GDM1 (cell line): Measurements from ENCODE around the gene CBLC.
"Not testable (repeated sequence)": the region's sequence is repeated elsewhere in the genome, so short reads cannot be mapped to it uniquely, and the experiment has no call there.

ENCODE experiments used
- DNase-seq: peaks from one replicate; lab custom pipeline; 2025; lab: John Stamatoyannopoulos, UW

The CBLC gene

DNA sequence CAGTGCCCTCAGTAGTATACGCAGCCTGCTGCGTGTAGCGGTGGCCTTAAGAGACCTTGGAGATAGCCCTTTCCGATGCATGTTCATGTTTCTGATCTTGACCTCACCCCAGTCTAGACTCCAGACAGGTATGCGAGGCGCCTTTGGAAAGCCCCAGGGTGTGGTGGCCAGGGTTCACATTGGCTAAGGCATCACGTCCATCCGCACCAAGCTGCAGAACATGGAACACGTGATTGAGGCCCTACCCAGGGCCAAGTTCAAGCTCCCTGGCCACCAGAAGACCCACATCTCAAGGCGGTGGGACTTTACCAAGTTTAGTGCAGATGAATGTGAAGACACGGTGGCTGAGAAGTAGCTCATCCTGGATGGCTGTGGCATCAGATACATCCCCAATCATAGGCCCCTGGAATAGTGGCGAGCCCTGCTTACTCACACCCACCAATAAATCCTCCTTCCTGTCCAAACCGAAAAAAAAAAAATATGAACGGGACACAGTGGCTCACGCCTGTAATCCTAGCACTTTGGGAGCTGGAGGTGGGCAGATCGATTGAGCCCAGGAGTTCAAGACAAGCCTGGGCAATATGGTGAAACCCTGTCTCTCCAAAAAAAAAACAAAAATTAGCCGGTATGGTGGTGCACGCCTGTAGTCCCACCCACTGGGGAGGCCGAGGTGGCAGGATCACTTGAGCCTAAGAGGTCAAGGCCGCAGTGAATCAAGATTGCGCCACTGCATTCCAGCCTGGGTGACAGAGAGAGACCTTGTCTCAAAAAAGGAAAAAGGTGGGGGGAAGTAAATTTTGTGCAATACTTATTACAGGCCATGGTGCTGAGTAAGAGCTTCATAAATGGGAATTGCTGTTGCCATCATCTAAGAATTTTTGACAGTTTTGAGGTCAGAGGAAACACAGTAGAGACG is 12.4 kb upstream of the CBLC start:
- DNase-seq, result no peak

DNA sequence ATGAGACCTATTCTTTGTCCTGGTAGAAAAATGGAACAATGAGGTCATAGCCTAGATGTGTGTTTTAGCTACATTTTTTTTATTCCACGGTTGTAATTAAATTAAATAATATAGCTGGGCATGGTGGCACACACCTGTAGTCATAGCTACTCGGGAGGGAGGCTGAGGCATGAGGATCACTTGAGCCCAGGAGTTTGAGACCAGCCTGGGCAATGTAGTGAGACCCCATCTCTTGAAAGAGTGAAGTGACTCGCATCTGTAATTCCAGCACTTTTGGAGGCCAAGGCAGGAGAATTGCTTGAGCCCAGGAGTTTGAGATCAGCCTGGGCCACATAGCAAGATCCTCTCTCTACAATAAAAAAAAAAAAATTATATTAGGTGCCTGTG is 11.7 kb upstream of the CBLC start:
- no peak for DNase-seq

DNA sequence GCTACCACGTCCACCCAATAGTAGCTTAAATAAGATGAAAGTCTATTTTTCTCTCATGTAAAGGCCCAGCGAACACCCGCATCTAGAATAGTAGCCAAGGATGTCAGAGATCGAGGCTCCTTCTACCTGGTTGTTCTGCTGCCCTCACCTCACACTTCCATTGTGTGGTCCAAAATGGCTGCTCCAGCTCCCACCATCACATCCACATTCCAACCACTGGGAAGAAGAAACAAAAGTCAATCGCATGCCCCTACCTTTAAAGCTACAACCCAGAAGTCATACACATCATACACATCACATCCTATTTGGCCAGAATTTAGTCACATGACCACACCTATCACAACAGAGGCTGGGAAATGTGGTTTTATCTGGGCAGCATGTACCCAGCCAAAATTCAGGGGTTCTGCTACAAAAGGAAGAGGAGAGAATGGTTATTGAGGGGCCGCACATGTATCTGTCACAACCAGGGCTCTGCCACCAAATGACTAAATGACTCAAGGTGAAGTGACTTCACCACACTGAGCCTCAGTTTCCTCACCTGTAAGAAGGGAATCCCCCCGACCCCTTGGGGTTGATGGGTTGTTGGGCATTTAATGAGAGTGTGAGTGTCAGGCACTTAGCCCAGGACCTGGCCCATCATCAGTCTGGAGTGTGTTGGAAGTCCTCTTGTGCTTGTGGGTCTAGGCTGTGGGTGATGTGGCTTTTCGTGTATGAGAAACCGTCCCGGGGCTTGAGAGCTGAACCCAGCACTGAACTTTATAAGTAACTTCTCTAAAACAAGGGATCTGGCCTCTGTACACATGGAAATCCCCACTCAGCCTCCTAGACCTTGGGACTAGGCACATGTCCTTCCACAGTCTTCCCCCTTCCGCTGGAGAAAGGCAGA is 10.2 kb upstream of the CBLC start:
- DNase-seq, result peak; percentile 15

DNA sequence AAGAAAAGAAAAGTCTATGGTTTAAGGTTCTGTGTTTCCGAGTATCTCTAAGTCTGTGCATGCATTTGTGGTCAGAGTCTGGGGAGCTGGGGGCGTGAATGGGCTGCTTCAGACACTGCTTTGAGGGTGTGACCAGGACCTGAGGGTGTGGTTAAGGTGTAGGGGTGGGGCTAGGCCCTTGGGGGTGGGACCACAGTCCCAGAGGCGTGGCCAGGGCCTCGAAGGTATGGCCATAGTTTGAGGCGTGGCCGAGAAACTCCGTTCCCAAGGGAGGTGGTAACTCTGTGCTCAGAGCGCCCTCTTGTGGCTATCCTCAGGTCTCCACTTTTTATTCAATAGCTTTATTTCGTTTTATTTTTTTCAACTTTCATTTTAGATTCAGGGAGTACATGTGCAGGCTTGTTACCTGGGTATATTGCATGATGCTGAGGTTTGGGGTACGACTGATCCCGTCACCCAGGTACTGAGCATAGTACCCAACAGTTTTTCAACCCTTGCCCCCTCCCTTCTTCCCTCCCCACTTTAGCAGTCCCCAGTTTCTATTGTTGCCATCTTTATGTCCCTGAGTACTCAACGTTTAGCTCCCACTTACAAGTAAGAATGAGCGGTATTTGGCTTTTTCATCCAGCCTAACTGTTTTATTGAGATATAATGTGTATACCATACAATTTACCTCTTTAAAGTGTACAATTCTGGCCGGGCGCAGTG is 7.0 kb upstream of the CBLC start:
- DNase-seq, result peak; percentile 97

DNA sequence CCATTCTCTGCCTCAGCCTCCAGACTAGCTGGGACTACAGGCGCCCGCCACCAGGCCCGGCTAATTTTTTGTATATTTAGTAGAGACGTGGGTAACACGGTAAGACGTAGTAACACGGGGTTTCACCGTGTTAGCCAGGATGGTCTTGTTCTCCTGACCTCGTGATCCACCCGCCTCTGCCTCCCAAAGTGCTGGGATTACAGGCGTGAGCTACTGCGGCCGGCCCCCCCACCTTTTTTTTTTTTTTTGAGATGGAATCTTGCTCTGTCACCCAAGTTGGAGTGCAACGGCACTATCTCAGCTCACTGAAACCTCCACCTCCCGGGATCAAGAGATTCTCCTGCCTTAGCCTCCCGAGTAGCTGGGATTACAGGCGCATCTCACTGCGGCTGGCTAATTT is 5.5 kb upstream of the CBLC start:
- DNase-seq, result not testable (repeated sequence)

DNA sequence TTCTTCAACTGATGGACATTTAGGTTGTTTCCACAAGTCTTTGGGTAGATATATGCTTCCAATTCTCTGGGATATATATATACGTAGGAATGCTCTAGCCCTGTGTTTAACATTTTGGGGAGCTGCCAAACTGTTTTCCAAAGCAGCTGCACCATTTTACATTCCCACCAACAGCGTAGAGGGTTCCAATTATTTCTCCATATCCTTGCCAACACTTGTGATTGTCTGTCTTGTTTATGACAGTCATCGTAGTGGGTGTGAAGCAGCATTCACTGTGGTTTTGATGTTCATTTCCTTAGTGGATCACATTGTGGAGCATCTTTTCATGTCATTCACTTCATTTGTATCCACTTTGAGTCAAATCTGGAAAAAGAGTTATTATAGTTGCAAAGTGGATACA is 4.7 kb upstream of the CBLC start:
- DNase-seq, result no peak

DNA sequence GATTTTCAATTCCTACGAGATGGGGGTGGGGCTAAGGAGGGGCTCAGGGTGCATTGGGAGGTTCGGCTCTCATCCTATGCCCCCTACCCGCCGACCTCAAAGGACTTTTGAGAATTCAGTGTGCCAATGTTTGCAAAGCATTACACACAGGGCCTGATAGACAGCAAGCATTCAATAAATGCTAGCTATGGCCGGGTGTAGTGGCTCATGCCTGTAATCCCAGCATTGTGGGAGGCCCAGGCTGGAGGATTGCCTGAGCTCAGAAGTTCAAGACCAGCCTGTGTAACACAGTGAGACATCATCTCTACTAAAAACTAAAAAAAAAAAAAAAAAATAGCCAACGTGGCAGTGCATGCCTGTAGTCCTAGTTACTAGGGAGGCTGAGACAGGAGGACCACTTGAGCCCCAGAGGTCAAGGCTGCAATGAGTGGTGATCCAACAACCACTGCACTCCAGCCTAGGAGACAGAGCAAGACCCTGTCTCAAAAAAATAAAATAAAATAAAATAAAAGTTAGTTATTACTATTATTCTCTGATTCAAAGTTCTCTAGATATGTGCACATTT is 1.9 kb upstream of the CBLC start:
- DNase-seq, result no peak

DNA sequence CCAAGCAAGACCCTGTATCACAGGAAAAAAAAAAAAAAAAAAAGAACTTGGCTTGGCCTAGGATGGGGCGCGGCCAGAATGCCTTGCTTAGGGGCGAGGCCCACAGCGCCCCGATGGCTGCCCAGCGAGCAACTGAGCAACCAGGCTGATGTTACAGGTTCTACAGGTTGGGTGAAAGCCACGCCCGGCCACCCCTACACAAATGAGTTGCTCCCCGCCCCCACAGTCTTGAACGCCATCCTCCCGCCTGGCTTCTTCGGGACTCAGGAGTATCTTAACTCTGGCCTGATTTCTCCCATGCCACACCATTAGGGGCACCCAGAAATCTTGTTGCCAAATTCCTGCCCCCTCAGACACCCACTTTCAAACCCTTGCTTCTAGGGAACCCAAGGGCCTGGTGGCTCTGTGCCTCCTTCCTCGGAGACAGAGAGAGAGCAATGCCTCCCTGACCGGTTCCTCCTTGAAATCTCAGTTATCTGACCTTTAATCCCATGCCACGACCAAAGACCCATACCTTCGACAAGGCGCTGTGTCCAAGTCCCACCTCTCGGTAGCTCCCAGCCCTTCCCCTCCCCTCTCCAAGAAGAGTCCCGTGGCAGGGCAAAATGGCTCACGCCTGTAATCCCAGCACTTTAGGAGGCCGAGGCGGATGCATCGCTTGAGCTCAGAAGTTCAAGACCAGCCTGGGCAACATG is 1.1 kb upstream of the CBLC start:
- no peak for DNase-seq

DNA sequence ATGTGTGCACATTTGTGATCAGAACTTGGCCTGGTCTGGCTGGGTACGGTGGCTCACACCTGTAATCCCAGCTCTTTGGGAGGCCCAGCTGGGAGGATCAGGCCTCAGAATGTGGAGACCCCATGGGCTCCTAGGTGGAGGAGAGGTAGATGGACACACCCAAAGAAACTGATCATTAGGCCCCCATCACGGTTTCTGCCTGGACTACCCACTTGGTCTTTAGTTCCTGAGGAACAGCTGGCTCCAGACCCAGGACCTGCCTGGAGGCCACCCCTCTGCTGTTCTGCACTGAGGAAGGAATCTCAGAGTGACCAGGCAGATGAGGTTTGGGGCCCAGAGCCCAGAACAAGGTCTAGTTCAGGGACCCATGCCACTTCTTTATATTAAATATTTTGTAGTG is 1.5 kb downstream of the CBLC start:
- DNase-seq, result no peak

DNA sequence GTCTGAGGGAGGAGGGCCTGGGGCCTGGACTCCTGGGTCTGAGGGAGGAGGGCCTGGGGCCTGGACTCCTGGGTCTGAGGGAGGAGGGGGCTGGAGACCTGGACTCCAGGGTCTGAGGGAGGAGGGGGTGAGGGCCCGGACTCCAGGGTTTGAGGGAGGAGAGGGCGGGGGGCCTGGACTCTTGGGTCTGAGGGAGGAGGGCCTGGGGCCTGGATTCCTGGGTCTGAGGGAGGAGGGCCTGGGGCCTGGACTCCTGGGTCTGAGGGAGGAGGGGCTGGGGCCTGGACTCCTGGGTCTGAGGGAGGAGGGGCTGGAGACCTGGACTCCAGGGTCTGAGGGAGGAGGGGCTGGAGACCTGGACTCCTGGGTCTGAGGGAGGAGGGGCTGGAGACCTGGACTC is 4.0 kb downstream of the CBLC start:
- DNase-seq, result not testable (repeated sequence)

DNA sequence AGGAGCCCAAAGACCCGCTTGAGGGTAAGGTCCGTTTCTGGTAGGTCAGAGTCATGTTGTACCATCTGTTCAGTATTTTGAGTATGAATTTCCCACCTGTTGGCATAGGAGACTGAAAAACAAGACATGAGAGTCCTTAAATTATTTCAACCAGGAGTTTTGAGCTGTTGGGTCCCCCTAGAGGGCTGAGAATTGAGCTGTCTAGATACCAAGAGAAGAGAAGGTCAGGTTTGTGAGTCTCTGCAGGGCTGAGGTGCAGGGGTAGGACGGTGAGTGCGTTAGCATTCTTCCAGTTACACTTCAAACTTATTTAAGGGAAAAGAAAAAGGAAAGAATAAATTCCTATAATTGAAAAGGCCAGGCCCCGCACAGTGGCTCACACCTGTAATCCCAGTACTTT is 5.0 kb downstream of the CBLC start:
- DNase-seq, result no peak

DNA sequence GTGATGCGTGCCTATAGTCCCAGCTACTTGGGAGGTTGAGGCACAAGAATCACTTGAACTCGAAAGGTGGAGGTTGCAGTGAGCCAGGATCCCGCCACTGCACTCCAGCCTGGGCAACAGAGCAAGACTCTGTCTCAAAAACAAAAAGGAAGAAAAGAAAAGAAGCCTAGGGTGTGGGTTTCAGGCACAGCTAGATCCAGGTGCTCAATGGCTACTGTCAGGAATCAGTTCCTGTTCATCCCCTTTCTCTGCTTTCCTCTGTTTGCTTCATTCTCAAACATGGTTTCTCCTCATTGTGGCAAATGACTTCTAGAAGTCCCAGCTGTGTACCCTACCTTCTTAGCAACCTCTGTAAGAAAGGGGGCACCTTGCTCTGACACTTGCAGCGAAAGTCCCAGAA is 5.9 kb downstream of the CBLC start:
- DNase-seq, result no peak

DNA sequence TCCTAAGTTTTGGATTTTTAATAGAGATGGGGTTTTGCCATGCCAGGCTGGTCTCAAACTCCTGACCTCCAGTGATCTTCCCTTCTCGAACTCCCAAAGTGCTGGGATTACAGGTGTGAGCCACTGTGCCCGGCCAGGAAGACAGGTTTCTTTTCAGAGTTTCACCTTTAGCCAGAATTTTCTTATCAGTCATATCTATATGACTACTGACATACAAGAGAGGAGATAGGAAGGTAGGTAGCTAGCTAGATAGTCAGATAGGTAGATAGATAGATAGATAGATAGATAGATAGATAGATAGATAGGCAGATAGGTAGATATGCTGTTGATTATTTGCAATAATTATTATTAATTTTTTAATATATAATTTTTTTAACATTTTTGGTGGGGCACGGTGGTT is 7.6 kb downstream of the CBLC start:
- no peak for DNase-seq

DNA sequence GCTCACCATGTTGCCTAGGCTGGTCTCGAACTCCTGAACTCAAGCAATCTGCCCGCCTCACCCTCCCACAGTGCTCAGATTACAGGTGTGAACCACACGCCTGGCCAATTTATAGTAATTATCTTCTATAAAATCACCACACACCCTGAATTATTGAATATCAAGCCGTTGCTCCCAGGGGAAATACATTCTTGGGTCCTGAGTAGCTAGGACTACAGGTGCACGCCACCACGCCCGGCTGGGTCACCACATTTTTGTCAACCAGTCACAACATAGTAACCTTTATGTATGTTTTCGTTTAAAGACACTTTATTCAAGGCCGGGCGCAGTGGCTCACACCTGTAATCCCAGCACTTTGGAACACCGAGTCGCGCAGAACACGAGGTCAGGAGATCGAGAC is 8.3 kb downstream of the CBLC start:
- DNase-seq, result no peak

DNA sequence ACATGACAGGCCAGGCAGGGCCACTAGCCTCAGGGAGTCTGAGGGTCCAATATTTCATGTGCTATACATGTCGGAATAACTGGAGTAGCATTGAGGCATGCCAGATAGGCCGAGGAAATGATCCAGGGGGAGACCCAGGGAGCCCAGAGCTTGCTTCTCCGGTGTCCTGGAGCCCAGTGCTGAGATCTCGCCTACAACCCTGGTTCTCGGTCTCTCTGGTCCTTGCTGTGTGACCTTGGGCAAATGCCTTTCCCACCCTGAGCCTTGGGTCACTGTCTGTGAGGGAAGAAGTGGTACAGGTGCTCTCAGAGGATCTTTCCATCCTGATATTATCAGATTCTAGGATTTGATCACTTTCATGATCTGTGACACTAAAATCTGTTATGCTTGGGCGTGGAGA is 11.3 kb downstream of the CBLC start:
- no peak for DNase-seq

DNA sequence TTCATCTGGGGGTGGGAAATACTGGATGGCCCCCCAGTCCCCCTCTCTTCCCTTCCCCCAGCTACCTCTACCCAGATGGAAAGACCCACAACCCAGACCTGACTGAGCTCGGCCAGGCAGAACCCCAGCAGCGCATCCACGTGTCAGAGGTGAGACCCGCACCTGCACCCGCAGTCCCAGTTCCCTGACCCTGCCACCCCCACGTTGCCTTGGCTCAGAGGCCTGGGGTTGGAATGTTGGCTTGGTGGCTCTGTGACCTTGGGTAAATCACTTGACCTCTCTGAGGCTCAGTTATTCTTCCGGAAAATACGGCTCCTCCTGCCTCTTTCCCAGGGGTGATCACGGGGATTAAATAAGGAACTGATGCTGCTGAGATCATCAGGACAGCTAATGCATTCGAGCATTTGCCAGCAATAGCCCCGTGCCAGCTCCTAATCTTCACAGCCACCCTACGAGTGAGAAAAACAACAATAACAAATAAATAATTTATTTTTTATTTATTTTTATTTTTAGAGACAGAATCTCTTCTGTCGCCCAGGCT is 12.3 kb downstream of the CBLC start:
- no peak for DNase-seq

DNA sequence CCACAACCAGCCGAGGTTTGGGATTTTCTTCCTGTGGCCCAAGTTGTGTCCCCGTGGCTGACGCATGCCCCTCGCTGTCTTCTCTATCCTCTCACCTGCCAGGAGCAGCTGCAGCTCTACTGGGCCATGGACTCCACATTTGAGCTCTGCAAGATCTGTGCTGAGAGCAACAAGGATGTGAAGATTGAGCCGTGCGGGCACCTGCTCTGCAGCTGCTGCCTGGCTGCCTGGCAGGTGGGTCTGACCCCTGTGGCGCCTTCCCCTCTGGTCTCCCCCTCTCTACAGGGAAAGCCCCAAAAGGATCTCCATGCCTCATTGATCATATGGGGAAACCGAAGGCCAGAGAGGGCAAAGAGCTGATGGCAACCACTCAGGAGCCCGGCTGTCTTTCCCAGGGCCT is 14.6 kb downstream of the CBLC start:
- no peak for DNase-seq

DNA sequence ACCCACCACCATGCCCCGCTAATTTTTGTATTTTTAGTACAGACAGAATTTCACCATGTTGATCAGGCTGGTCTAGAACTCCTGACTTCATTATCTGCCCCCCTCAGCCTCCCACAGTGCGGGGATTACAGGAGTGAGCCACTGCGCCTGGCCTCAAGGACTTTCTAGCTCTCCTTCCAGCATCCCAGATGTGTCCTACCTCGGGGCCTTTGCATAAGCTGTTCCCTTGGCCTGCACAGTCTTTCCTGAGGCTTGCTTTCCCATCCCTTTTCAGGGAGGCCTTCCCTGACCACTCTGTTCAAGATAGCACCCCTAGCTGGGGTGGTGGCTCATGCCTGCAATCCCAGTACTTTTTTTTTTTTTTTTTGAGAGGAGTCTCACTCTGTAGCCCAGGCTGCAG is 16.9 kb downstream of the CBLC start:
- DNase-seq, result no peak

DNA sequence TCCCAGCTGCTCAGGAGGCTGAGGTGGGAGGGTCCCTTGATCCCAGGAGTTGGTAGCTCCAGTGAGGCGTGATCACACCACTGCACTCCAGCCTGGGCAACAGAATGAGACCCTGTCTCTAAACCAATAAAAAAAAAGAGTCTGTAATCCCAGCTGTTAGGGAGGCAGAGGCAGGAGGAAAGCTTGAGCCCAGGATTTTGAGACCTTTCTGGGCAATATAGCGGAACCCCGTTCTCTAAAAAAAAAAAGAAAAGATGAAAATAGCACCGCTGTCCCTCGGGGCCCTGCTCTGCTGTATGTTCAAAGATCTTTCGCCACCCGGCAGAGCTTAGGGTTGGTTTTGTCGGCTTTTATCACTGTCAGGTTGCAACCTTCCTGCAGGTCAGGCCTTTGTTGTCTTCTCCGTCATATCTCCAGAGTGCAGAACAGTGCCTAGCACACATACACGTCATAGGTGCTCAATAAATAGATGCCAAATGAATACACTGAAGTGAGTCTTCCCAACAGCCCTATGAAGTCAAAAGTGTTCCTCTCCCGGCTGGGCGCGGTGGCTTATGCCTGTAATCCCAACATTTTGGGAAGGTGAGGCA is 17.8 kb downstream of the CBLC start:
- no peak for DNase-seq

DNA sequence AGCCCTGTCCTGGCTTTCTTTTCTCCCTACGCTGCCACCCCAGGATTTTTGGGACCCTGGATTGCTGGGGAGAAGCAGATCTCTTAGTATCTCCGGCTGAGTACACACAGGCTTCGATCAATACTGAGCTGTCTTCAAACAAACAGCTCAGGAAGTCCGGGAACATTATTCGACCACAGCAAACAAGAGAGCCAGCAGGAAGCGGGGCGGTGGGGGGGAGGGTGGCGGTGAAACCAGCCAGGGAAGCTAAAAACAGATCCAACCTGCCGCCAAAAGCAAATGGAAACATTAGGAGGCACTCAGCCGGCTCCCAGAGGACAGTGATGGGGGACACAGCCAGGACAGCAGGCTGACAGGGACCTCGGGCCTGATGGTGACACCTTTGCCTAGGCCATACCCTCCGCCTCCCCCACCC is 19.0 kb downstream of the CBLC start:
- peak; percentile 54 for DNase-seq
